Tibial artery (tissue), 4 donors: ENCODE results near the gene CRACDL.

ENCODE experiments used
- DNase-seq, 2 donors: peaks; one replicate each; pipeline ENCODE4 v3.0.0-alpha.2; 2019
- H3K27ac ChIP-seq, 2 donors: fragments of 200-600 bp; sonication (generic) in 1 of 2; 1 replicate in 1 of 2; 2 replicates in 1 of 2; pipeline ENCODE4 v1.5.1; 2018 to 2019; ENCODE audit warnings: mild to moderate bottlenecking in 1 of 2
- H3K27me3 ChIP-seq, 2 donors: fragments of 200-600 bp; sonication (generic) in 1 of 2; one replicate each; pipeline versions ENCODE4 v1.5.1 to v1.6.0; 2016 to 2019
- H3K36me3 ChIP-seq, 3 donors: fragments of 200-600 bp; sonication (generic) in 2 of 3; one replicate each; pipeline ENCODE4 v1.5.1; 2016 to 2019; ENCODE audit warnings: mild to moderate bottlenecking in 2 of 3
- H3K4me1 ChIP-seq, 4 donors: fragments of 200-600 bp; sonication (generic) in 2 of 4; 1 replicate in 3 of 4; 2 replicates in 1 of 4; pipeline ENCODE4 v1.5.1; 2016 to 2019
- H3K4me3 ChIP-seq, 2 donors: fragments of 200-600 bp; sonication (generic) in 1 of 2; 1 replicate in 1 of 2; 2 replicates in 1 of 2; pipeline ENCODE4 v1.5.1; 2018 to 2019; ENCODE audit warnings: mild to moderate bottlenecking in 2 of 2
- H3K9me3 ChIP-seq, 3 donors: fragments of 200-600 bp; sonication (generic) in 1 of 3; one replicate each; pipeline ENCODE4 v1.5.1; 2016 to 2019
- CTCF ChIP-seq, 2 experiments: fragments of 200-600 bp in 1 of 2; fragments of 450-650 bp in 1 of 2; IDR thresholded peaks; one replicate each; pipeline ENCODE4 v1.5.1; 2017 to 2019; ENCODE audit warnings: antibody characterized with exemption in 2 of 2, mild to moderate bottlenecking in 1 of 2, moderate library complexity in 1 of 2
- intact Hi-C: fragments of 100-400 bp; cut with DNase I; formaldehyde crosslinking; loops from one replicate; pipeline ENCODE4 v1.15.0; 2023; ENCODE audit warnings: low total_unique reads

The CRACDL gene

GRCh38 chr2:98807929-98808328, 128.1 kb downstream of the CRACDL start:
- H3K36me3 ChIP-seq: no peaks in the 10 kb centered on the region
- no peak for TF ChIP-seq CTCF (IDR thresholded peaks at IDR 0.05)
- peaks cover 0 to 54% (median 44%) of the 10 kb centered on the region in 4 donors for H3K4me1 ChIP-seq
- intact Hi-C loops: no loop called here
- H3K27me3 ChIP-seq: no peaks in the 10 kb centered on the region
- DNase-seq: no peak
- no peak overlapping the region for H3K27ac ChIP-seq
- H3K9me3 ChIP-seq: no peaks in the 10 kb centered on the region
- H3K4me3 ChIP-seq: no peak overlapping the region

- no peak for TF ChIP-seq CTCF (IDR thresholded peaks at IDR 0.05)
- no peak for DNase-seq
- peaks cover 0 to 54% (median 44%) of the 10 kb centered on the region in 4 donors for H3K4me1 ChIP-seq
- intact Hi-C loops: no loop called here
- no peaks in the 10 kb centered on the region for H3K27me3 ChIP-seq
- H3K36me3 ChIP-seq: no peaks in the 10 kb centered on the region
- peak overlapping the region; percentile 59 to 70 for H3K27ac ChIP-seq
- H3K4me3 ChIP-seq: no peak overlapping the region
- no peaks in the 10 kb centered on the region for H3K9me3 ChIP-seq
Observed at GRCh38 chr2:98807221-98807620, 128.8 kb downstream of the CRACDL start.

- DNase-seq: peak; percentile 79 to 95
- intact Hi-C loops: no loop called here
- no peaks in the 10 kb centered on the region for H3K27me3 ChIP-seq
- no peak overlapping the region for H3K4me3 ChIP-seq
- H3K4me1 ChIP-seq: peaks cover 0 to 54% (median 44%) of the 10 kb centered on the region in 4 donors
- H3K9me3 ChIP-seq: no peaks in the 10 kb centered on the region
- peak overlapping the region; percentile 59 to 70 for H3K27ac ChIP-seq
- TF ChIP-seq CTCF (IDR thresholded peaks at IDR 0.05): no peak
- H3K36me3 ChIP-seq: no peaks in the 10 kb centered on the region
Observed at GRCh38 chr2:98806236-98806697, 129.8 kb downstream of the CRACDL start.

GRCh38 chr2:98805412-98806171, 130.4 kb downstream of the CRACDL start:
- DNase-seq: peak; percentile 54 to 72
- intact Hi-C loops: no loop called here
- Histone ChIP-seq H3K4me3 (no peak overlapping the region), H3K36me3 (no peaks in the 10 kb centered on the region), H3K27ac (peak overlapping the region; percentile 59 to 70), H3K27me3 (no peaks in the 10 kb centered on the region), H3K4me1 (peaks cover 0 to 47% (median 38%) of the 10 kb centered on the region in 4 donors), H3K9me3 (no peaks in the 10 kb centered on the region)
- no peak for TF ChIP-seq CTCF (IDR thresholded peaks at IDR 0.05)

GRCh38 chr2:98804736-98805135, 131.3 kb downstream of the CRACDL start:
- Histone ChIP-seq H3K9me3 (no peaks in the 10 kb centered on the region), H3K36me3 (no peaks in the 10 kb centered on the region), H3K27ac (no peak overlapping the region), H3K27me3 (no peaks in the 10 kb centered on the region), H3K4me3 (no peak overlapping the region), H3K4me1 (peaks cover 0 to 38% (median 29%) of the 10 kb centered on the region in 4 donors)
- no peak for DNase-seq
- TF ChIP-seq CTCF (IDR thresholded peaks at IDR 0.05): no peak
- intact Hi-C loops: no loop called here
